Measurements from ENCODE around the gene NR3C1. TPM values are rescaled to one million over a fixed set of nuclear protein-coding genes. Genes with fewer than 3 reads are reported as not detected.

The NR3C1 gene
- total RNA-seq, 2 donors from 2014 or later = 67.8 to 73.5 TPM

DNA sequence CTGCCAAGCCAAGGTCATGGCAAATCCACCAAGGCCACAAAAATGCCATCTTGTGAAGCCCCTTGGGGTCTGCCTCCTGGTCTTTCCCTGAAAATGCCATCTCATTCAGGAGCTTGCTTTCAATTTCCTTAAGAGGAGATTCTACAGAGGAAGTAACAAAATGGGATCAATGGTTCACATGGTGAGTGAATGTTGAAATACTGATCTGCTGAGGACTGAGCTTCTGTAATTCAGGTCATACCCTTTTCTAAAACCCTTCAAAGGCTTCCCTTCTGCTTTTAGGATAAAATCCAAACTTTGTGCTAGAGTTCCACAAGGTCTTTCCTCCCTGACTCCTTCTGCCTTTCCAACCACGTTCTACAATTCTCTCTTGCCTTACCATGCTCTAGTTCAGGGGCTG lies 24.7 kb upstream of the NR3C1 start:
- DNase-seq (ENCODE audit: low spot score) = no peak
- intact Hi-C loops (cut with DNase I) = no loop called here

GRCh38 chr5:143427122-143427735 lies 23.7 kb upstream of the NR3C1 start:
- intact Hi-C loops (cut with DNase I) = no loop called here
- DNase-seq (ENCODE audit: low spot score) = no peak

GRCh38 chr5:143426437-143426991 lies 23.0 kb upstream of the NR3C1 start:
- intact Hi-C loops (cut with DNase I) = no loop called here
- DNase-seq (ENCODE audit: low spot score) = no peak

DNA sequence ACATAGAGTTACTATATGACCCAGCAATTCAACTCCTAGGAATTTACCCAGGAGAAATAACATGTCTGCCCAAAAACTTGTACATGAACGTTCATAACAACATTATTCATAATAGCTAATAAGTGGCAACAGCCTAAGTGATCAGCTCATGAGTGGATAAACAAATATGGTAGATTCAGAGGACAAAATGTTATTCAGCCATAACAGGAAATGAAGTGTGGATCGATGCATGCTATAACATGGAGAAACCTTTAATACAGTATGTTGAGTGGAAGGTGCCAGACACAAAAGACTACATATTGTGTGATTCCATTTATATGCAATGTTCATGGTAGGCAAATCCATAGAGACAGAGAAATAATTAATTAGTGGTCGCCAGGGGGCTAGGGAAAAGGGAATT lies 22.3 kb upstream of the NR3C1 start:
- intact Hi-C loops (cut with DNase I) = no loop called here
- DNase-seq (ENCODE audit: low spot score) = no peak

- no peak for DNase-seq (ENCODE audit: low spot score)
- intact Hi-C loops (cut with DNase I) = no loop called here
Observed at GRCh38 chr5:143418140-143418866, 14.8 kb upstream of the NR3C1 start.

DNA sequence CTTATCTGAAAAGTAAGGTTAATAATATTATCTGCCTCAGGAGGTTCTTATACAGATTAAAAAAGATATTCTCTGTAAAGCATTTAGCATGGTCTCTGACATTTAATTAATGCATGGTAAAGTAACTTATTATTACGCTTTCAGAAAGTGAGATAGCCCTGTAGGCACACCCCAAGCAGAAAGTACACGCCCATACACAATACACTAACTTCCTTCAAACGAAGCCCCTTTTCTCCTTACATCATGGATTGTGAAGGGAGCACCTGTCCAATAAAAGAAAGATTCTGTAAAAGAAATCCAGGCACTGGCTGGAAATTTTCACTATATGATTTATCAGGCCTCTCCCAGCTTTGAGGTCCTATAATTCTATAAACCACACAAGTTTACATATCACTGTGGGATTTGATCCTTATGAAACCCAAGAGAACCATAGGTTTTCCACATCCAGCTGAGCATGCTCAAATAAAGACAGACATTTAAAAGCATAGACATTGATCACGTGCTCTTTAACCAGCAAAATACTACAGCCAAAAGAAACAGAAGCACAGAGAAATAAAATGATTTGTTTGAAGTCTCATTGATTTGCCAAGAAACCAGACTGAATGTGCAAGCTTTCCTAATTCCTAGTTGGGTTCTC lies 14.1 kb upstream of the NR3C1 start:
- intact Hi-C loops (cut with DNase I) = no loop called here
- DNase-seq (ENCODE audit: low spot score) = no peak

DNA sequence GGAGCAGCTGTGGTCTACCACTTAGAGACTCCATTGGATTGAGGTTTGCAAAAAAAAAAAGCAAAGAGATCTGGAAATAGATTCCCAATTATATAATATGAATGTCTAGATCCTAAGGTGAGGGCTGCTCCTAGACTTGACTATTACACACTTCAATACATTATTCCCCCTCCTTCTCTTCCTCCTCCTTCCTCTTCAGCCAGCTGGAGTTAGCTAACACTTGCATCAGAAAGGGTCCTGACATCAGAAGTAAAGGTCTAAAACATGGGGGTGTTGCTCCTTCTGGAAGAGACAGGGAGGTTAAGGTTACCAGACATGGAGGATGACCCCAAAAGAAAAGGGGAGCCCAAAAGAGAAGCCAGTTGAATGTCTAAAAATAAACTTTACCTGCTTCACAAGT lies 12.9 kb upstream of the NR3C1 start:
- intact Hi-C loops (cut with DNase I) = loop anchor here in 1 of 2 donors (1.0 kb wide), 1 partner anchor 21 kb away; no protein-coding TSS in a partner anchor
- DNase-seq (ENCODE audit: low spot score) = no peak

- no peak for DNase-seq (ENCODE audit: low spot score)
- intact Hi-C loops (cut with DNase I) = no loop called here
Observed at GRCh38 chr5:143413958-143414669, 10.6 kb upstream of the NR3C1 start.

GRCh38 chr5:143412661-143413342 lies 9.3 kb upstream of the NR3C1 start:
- no peak for DNase-seq (ENCODE audit: low spot score)
- intact Hi-C loops (cut with DNase I) = no loop called here

DNA sequence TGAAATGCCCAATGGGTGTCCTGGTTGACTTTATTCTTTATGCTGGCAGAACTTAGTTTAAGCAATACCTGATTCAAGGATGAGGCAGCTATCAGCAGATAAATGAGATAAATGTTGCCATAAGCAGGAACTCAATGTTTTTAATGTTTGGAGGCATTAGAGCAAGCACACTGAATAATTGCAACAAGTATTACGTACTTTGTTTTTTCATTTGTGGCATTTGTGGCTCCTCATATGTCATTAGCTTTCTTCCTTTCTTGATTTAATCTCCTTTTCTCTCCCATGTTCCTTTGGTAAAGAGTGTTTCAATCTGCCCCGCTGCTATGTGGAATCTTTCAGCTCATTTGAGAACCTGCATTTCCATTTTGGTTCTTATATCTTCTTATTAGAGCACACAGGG lies 6.4 kb upstream of the NR3C1 start:
- intact Hi-C loops (cut with DNase I) = loop anchor here (5.0 to 10.0 kb wide), 5 partner anchors 255 to 485 kb away; no protein-coding TSS in a partner anchor
- no peak for DNase-seq (ENCODE audit: low spot score)

DNA sequence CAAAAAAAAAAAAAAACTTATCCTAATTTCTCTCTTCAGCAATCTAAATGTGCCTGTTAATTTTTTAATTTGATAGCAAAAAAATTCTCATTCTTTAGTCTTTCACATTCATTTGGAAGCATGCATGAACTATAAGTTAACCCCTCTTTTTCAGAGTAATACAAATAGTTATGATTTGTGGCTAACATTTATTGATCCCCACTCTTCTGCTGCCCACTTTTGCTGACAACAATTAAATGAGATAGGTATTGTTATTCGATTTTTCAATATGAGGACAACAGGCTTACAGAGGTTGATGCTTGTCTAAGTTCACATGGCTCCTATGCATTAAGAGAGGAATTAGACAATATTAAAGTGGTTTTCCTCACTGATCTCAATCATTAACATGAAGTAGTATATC lies 2.9 kb upstream of the NR3C1 start:
- intact Hi-C loops (cut with DNase I) = loop anchor here (5.0 to 10.0 kb wide), 5 partner anchors 252 to 482 kb away; no protein-coding TSS in a partner anchor
- no peak for DNase-seq (ENCODE audit: low spot score)

- intact Hi-C loops (cut with DNase I) = loop anchor here (5.0 to 10.0 kb wide), 5 partner anchors 251 to 481 kb away; no protein-coding TSS in a partner anchor
- no peak for DNase-seq (ENCODE audit: low spot score)
Observed at GRCh38 chr5:143405849-143406098, 2.3 kb upstream of the NR3C1 start.

GRCh38 chr5:143405063-143405848 lies 1.8 kb upstream of the NR3C1 start:
- DNase-seq (ENCODE audit: low spot score) = peak; percentile 97
- intact Hi-C loops (cut with DNase I) = loop anchor here (5.0 to 10.0 kb wide), 5 partner anchors 250 to 480 kb away; no protein-coding TSS in a partner anchor

DNA sequence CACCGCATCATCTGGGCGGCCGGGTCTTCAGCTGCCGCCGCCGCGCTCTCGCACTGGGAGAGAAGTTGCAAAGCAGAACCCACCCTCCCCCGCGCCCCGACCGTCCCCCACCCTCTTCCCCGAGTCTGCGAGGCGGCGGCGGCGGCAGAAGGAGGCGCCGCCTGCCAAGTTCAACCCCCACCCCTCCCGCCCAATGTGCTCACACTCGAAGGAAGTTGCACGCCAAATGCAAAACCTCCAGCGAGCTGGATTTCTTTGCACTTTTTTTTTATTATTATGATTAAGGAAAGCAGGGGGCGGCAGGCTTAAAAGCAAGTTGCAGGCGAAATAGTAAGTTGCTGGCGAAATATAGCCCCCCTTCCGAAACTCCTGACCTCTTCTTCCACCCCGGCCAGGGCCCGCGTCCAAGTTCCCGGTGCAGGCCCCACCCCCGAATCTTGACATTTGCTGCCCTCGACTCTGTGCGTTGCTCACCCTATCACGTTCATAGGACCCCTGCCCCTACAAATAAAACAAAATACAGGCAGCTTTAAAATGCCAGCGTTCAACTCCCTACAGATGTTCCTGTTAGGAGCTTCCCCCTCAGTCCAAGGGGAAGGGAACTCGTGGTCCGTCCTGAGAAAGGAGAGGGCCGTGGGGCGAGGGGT lies 1.1 kb upstream of the NR3C1 start:
- peak; percentile 92 for DNase-seq (ENCODE audit: low spot score)
- intact Hi-C loops (cut with DNase I) = loop anchor here (5.0 to 10.0 kb wide), 5 partner anchors 250 to 480 kb away; no protein-coding TSS in a partner anchor

DNA sequence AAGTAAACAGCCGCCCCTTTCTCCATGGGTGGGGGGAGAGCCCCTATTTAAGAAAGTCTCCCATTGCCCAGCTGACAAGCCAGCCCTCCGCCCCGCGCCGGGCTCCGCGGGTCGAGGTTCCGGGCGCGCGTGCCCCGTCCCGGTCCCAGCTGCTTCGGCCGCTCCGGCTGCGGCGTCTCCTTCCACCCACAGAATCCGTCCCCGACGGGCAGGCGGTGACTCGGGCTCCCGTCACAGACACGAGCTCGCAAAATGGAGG lies 223 bp downstream of the NR3C1 start:
- no peak for DNase-seq (ENCODE audit: low spot score)
- intact Hi-C loops (cut with DNase I) = loop anchor here (10.0 kb wide), 4 partner anchors 248 to 478 kb away; no protein-coding TSS in a partner anchor

DNA sequence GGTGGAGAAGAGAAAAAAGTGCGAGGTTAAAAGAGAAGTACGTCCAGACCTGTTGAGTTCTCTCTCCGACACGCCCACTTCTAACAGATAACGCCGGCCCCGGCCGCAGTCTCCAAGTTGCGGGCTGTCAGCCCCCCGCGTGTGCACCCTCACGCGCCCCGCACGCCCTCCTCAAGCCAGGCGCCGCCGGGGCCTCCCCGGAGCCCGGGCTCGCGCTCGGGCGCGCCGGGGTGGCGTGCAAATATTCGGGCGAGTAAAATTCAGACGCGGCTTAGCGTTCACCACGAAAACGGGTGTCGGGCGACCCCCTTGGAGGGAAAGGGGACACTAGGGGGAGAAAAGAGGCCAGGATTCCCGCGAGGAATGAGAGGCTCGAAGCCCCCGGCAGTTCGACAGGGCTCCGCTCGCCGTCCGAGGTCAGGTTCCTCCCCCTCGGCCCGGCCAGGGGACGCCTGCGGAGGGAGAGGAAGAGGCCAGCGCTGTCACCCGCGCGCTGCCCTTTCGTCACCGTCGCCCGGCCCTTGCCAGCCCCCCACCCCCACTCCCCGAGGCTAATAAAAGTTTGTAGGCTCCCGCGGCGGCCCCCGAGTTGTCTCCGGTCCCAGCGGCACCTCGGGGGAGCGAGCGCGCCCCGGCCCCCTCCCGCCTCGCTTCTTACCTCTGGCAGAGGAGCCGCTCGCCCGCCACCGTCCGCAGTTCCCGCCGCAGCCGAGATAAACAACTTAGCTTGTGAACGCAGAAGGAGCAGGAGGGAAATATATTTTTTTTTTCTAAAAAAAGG lies 743 bp downstream of the NR3C1 start:
- DNase-seq (ENCODE audit: low spot score) = peak; percentile 91
- intact Hi-C loops (cut with DNase I) = loop anchor here (10.0 kb wide), 4 partner anchors 248 to 478 kb away; no protein-coding TSS in a partner anchor

GRCh38 chr5:143402017-143402552 lies 1.4 kb downstream of the NR3C1 start:
- intact Hi-C loops (cut with DNase I) = loop anchor here (10.0 kb wide), 4 partner anchors 247 to 477 kb away; no protein-coding TSS in a partner anchor
- no peak for DNase-seq (ENCODE audit: low spot score)
